Measurements from ENCODE around the gene ELN.

DNA sequence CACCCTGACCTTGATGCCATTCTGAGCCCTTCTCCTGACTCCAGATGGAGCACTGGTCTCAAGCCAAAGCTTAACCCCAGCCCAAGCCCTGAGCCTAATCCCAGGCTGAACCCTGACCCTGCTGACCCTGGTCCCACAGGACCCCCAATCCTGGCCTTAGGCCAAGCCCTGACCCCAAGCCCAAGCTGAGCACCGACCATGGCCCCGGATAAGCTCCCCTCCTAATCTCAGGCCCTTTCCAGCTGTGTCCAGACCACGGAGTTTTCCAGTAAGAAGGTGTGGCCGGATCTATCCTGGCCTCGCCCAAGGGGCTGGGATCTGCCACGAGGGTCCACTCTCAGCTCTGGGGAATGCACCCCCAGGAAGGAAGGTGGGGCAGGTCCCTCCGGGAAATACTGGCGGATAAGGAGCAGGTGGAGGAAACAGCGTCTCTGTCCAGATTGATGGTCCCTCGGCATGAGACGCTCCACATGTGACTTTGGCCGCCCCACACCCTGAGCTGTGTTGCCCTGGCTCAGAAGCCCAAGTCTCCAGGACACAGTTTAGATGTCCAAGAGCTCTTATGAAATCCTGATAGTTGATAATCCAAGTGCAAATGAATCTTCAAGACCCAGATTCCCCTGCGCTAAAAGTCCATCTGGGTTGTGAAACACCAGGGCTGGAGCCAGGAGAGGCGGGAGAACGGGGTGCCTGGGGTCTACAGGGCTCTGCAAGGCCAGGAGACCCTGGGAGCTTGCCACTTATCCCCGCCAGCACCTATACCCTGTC lies 10.4 kb downstream of the ELN start:
- TF ChIP-seq CTCF (conservative IDR thresholded peaks at IDR 0.05; ENCODE audit: low read depth, low read length) (no peak), RAD21 (IDR thresholded peaks at IDR 0.05; ENCODE audit: low read length) (no peak), MAFK (IDR thresholded peaks at IDR 0.05; ENCODE audit: low read depth, low read length) (no peak), POLR2A (IDR thresholded peaks at IDR 0.05; ENCODE audit: low read depth, low read length) (no peak), BHLHE40 (IDR thresholded peaks at IDR 0.05; ENCODE audit: low read depth, low read length) (no peak), RFX5 (IDR thresholded peaks at IDR 0.05; ENCODE audit: low read depth, low read length) (no peak)

Measured in IMR-90 (cell line).